SW 1271 (cell line): ENCODE data around the gene RBM15B.
"Not testable (repeated sequence)": the region's sequence is repeated elsewhere in the genome, so short reads cannot be mapped to it uniquely, and the experiment has no call there.

ENCODE experiments used
- DNase-seq, 2 experiments: peaks; one replicate each; lab custom pipeline; 2025; lab: John Stamatoyannopoulos, UW

Gene RBM15B, protein sequence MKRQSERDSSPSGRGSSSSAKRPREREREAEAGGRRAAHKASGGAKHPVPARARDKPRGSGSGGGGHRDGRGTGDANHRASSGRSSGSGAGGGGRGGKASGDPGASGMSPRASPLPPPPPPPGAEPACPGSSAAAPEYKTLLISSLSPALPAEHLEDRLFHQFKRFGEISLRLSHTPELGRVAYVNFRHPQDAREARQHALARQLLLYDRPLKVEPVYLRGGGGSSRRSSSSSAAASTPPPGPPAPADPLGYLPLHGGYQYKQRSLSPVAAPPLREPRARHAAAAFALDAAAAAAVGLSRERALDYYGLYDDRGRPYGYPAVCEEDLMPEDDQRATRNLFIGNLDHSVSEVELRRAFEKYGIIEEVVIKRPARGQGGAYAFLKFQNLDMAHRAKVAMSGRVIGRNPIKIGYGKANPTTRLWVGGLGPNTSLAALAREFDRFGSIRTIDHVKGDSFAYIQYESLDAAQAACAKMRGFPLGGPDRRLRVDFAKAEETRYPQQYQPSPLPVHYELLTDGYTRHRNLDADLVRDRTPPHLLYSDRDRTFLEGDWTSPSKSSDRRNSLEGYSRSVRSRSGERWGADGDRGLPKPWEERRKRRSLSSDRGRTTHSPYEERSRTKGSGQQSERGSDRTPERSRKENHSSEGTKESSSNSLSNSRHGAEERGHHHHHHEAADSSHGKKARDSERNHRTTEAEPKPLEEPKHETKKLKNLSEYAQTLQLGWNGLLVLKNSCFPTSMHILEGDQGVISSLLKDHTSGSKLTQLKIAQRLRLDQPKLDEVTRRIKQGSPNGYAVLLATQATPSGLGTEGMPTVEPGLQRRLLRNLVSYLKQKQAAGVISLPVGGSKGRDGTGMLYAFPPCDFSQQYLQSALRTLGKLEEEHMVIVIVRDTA

DNA sequence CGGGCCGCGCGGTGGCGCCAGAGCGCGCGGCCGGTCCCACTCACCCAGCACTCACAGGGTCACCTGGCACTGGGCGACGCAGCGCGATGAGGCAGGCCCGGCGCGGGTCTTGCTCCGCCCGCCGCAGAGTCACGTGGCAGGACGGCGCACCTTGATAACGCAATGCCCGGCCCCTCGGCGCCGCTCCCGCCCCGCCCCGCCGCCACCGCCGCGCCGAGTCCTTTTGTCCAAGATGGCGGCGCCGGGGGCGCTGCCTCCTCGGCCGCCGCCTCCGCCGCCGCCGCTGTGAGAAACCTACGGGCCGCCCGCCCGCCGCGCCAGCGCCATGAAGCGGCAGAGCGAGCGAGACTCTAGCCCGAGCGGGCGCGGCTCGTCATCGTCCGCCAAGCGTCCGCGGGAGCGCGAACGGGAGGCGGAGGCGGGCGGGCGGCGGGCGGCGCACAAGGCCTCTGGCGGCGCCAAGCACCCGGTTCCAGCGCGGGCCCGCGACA lies at the start of gene RBM15B:
RBM15B (plus strand) TSS at position 211 of the 491 bp plus-strand sequence; CDS start at position 326, 115 bp downstream.
- DNase-seq: peak; percentile 57 to 86

DNA sequence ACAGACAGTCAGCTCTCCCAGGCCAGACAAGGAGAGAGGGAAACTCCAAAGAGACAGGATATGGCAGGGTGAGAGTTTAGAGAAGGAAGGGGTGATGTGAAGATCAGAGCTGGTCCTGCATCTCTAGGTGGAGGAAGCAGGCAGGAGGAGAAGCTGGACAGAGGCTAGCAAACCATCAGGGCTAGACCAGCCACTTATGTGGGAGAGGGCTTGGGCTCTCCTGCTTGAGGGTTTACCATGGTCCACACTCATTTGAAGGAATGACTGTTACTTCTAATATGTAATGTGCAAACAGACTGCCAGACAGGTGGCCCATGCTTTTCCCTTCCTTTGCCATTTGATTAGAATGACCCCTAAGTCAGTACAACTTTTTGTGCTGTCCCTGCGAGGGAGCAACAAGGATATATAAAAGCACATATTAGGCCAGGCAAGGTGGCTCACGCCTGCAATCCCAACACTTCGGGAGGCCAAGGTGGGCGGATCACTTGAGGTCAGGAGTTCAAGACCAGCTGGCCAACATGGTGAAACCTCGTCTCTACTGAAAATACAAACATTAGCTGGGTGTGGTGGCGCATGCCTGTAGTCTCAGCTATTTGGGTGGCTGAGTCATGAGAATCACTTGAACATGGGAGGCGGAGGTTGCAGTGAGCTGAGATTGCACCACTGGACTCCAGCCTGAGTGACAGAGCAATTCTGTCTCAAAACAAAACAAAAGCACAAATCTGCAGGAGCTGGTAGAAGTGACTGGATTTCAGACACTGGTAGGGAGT lies 47.0 kb upstream of the RBM15B start:
- peak in 1 of 2 experiments; percentile 10 for DNase-seq

DNA sequence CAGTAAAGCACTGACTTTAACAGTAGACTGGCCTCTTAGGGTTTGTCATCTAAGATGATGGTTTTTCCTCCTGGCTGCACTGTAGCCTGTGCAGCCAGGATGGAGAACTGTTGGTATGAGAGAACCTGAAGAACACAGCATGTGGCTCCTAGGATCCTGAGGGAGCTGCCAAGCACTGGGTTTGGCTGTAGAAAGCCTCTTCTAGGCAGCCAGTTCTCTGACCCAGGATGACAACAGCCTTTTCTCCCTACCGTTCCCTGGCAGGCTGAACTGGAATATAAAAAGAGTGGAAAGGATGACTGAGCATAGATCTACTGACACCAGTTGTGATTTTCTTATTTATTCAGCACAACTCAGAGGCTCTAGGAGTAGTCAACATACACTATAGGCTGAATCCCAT lies 40.3 kb upstream of the RBM15B start:
- no peak for DNase-seq

DNA sequence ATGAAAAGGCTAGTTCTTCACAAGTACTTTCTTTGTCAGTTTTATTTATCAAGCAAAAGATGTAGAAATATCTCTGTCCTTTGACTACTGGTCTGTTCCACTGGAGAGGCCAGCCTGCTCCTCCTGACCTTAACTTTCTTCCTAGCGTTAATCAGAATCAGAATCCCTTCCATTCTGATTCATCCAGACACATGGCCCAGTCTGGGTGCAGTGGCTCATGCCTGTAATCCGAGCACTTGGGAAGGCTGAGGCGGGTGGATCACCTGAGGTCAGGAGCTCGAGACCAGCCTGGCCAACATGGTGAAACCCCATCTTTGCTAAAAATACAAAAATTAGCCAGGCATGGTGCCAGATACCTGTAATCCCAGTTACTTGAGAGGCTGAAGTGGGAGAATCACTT lies 38.0 kb upstream of the RBM15B start:
- no peak for DNase-seq

DNA sequence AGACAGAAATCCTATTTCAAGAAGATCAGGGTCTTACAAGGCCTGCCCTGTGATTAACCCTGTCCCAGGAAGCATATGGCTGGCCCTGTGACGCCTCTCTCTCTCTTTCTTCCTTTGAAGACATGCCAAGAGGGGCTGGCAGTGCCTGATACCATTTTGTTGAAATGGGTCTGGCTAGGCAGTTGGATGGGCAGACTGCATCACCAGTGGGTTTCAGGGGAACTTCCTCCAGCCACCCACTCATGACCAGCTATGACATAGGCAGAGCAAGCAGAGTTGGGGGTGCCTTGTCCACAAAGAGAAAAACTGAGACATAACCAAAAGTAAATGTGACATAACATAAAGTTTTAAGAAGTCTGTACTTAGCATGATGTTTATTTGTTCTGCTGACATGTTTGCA lies 37.4 kb upstream of the RBM15B start:
- no peak for DNase-seq

DNA sequence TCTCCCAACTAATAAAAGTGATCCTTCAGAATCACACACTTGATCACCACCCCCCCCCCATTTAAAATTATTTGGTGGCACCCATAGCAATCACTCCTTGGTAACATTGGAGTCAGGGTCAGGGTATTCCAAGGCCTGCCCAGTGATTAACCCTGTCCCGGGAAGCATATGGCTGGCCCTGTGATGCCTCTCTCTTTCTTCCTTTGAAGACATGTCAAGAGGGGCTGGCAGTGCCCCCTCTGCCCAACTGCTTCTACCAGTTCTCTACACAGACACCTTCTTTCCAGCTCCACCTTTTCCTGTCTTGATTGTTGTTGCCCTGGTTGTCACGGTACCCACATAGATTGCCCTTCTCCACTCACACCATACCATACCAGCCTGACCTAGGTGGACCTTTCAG lies 36.9 kb upstream of the RBM15B start:
- no peak for DNase-seq

DNA sequence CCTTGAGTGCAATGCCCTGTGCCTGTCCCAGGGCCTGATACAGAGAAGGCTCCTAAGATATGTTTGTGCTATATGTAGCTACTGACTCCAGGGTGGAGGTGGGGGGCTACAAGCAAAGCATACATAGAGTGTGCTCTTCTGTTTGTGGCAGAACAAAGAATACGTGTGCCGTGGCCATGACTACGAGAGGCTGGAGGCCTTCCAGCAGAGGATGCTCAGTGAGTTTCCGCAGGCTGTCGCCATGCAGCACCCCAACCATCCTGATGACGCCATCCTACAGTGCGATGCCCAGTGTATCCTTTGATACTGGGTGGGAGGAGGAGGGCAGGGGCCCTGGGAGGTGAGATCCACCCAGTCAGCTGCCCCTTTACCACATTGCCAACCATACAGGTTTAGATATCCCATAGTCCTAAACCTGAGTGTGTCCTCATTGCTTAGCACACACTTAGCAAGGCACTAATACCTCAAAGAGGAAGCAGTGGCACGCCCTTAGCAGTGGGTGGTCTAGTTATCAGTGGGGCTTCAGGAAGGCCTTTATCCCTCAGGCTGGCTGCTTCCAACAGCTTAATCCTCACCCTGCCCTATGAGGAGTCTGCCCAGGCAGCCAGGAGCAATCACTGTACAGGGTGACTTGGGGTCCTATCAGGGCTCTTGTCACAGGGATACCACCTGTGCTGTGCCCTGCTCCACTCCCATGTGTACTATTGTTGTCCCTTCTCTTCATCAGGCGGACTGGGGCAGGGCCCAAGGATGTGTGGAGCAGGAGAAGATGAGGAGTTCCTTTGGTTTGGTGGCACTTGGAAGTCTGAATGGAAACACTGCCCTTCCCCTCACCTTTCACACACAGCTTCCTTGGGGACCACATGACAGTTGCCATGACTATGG lies 36.1 kb upstream of the RBM15B start:
- no peak for DNase-seq

DNA sequence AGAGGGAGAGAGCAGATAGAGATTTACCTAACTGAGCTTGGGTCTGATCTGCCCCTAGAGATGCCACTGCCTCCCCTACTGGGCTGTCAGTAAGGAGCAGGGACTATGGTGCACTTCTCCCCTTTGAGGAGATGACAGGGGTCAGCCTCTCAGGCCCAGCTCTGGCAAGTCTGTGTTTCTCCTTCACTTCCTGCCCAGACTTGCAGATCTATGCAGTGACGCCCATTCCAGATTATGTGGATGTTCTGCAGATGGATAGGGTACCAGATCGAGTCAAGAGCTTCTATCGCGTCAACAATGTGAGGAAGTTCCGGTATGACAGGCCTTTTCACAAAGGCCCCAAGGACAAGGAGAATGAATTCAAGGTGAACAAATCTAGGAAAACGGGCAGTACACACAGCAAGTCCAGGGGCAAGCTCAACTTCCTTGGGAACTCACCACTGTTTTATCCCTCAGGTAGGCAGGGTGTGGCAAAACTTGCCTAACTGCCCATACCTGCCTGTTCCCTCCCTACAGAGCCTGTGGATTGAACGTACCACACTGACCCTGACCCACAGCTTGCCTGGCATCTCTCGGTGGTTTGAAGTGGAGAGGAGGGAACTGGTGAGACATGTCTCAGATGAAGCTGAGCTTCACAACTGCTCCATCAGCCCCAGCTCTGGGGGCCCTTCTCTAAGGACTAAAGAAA lies 35.0 kb upstream of the RBM15B start:
- DNase-seq: no peak

DNA sequence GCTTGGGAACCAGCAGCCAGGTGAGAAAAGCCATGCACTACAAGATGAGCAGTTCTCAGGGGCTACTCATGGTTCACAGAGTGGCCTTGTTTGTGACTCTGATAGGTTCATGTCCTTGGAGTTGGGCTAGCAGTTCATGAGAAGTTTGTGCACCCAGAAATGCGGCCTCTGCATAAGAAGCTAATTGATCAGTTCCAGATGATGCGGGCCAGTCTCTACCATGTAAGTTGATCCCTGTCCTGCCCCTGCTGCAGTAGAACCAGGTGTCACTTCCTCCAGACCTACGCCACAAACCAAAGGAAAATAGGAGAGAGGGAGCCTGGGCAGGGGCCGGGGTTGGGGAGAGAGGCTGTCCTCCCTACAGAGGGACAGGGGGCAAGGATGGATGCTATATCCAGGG lies 33.2 kb upstream of the RBM15B start:
- no peak for DNase-seq

DNA sequence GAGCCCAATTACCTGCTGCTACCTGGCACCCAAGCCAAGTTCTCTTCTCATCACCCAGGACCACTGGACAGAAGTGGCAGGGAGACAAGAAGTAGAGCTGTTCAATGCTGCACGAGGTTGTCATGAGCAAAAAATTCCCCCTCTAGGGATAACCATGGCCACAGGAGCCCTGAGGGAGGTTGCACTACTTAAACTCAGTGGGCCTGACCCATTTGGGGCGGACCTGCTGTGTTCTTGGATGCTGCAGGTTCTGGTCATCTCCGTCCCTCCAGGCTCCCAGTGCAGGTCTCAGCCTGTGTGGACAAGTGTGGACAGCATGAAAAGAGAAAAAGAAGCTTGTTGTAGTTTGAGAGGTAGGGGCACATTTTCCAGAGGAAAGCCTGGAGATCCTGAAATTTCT lies 32.1 kb upstream of the RBM15B start:
- no peak for DNase-seq

DNA sequence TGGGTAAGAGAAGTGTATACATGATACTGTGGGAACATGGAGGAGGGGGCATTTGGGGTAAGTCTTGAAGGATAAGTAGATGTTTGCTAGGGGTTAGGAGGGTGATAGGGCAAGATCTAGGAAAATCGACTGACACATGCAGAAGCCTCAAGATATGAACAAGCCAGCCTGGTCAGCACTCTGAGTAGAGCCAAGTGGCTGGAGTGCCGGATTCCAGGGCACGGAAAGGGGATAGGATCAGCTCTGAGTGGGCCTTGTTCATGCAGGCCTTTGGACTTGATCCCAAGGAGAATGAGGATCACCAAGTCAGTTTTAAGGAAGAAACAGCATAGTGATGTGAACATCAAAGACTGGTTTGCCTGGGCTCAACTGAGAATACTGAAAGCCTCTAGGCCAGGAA lies 30.3 kb upstream of the RBM15B start:
- DNase-seq: no peak

DNA sequence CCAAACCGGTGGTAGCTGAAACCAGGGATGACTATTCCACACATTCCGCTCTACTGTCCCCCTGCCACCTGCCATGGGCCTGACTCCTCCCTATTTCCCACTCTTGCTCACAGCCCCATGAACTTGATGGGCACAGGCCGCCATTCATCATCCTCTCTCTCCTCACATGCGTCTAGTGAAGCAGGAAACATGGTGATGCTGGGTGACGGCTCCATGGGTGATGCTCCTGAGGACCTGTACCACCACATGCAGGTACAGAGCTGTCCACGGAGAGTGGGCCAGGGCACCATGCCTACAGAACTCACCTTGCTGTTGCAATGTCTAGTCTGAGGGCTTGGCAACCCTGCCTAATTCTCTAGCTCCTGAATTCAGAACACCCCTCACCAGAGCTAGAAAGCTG lies 29.3 kb upstream of the RBM15B start:
- no peak for DNase-seq

DNA sequence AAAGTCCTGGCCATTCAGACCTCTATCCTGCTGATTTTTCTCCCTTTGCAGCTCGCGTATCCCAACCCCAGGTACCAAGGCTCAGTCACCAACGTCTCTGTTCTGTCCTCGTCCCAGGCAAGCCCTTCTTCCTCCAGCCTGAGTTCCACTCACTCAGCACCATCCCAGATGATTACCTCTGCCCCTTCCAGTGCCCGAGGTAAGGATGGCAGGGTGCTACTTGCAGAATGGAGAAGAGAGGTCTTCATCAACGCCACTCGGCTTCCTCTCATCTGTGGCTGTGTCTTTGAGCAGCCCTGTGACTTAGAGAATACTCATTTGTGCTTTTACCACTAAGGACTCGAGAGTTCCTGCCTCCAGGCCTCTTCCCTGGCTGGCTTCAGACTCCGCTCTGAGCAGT lies 28.6 kb upstream of the RBM15B start:
- DNase-seq: no peak

DNA sequence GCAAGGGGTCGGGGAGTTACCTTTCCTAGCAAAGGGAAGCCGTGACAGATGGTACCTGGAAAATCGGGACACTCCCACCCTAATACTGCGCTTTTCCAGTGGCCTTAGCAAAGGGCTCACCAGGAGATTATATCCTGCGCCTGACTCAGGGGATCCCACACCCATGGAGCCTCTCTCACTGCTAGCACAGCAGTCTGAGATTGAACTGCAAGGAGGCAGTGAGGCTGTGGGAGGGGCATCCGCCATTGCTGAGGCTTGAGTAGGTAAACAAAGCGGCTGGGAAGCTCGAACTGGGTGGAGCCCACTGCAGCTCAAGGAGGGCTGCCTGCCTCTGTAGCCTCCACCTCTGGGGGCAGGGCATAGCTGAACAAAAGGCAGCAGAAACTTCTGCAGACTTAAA lies 22.8 kb upstream of the RBM15B start:
- DNase-seq: not testable (repeated sequence)

DNA sequence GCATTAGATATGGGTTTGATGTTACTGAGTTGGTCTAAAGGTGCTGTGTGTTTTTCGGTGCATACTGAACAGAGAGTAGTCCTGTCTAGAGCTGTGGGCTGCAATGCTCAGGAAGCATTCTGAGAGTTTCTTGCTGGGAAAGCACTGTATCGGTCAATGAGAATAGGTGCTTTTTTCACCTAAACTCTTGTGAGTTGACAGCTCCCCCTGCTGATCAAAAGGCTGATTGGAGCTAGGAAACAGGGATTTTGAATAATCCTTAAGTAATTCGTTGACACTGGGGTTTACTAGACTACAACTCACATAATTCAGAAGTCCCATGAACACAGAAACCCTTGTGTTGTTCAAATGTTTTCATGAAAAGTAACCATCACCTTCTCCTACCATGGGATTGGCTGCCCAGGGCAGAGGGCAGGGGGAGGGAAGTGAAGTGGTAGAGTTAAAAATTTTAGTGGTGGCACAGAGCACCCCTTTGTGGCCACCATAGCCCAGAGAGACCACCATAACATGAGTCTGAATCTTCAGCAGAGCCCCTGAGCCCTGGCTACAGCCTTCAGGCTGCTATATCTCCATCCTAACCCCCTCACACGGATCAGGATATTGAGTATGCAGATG lies 19.0 kb upstream of the RBM15B start:
- peak in 1 of 2 experiments; percentile 26 for DNase-seq

DNA sequence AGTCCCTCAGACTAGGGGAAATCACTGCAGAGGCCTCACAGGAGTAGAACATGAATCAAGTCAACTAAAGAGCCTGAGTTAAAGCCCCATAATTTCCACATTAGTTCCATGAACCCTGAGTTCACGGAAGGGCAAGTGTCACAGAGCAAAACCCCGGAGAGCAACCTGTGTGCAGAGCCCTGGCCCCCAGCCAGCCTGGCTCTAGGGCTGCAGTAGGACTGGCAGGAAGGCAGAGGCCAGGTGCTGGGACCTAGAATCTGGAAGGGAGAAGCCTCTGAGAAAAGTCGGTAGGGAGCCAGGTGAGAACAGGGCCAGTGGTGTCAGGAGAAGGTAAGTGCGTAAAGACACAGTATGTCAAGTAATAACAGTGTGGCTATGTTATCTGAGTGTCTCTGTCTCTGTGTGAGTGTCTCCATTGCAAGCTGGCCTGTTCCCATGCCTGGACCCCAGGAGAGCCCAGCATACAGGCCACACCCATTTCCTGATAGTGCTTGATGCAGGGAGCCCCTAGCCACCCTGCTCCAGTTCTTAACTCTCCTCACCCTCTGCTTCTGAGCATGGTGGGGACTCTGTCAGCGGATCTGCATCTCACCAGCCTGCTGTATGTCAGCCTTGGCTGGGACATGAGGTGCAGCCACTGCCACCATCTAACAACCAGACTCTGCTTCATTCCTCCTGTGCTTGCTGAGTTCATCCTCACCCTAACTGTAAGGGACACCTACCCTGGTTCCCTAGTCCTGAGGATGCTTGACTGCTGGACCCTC lies 17.2 kb upstream of the RBM15B start:
- no peak for DNase-seq

DNA sequence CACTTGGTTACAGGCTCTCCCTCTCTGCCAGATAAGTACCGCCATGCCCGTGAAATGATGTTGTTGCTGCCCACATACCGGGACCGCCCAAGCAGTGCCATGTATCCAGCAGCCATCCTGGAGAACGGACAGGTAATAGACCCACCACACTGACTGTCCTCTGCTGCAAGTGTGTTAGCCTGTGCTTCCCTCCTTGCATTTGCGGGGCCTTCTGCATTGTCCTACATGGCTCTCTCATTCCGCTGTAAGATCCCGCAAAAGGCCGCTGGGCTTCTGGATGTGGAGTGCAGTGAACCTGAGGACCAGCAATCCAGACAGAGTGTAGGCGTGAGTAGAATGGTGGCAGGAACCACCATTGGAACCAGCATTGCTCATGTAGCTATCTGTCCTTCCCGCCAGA lies 16.6 kb upstream of the RBM15B start:
- DNase-seq: no peak

DNA sequence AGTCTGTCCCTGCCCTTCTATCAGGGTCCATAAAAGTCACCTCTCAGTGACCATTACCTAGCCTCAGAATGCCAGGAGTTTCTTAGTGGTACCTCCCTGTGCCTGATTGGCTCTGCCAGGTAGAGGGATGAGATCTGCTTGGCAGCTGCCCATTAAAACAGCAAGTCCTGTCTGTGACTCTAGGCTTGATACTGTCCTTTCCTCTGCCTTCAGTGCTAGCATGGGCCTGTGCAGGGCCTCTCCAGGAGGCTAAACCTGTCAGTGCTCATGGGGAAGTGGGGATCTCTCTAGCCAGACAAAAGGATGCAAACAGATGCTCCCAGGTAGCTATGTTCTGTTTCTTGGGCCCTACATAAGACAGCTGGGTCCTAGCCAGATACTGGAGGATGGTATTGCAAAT lies 15.9 kb upstream of the RBM15B start:
- no peak for DNase-seq

DNA sequence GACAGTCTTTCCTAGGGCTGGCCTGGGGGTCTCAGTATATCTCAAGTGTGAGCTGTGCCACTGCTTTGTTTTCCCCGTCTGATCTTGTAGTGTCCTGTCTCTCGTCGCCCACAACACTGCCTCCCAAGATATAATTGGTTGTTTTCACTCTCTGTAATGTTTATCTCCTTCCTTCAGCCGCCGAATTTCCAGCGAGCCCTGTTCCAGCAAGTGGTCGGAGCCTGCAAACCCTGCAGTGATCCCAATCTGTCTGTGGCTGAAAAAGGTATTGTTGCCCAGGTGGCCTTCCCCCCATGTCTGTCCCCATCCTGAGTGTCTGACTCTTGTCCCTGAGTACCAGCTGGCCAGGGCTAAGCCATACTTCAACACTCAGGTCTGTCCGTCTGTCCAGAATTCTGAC lies 15.5 kb upstream of the RBM15B start:
- DNase-seq: no peak
